ENCODE measurements around the gene FNIP1. TPM values are rescaled to one million over a fixed set of nuclear protein-coding genes. Genes with fewer than 3 reads are reported as not detected.

Gene FNIP1
- total RNA-seq, 1 experiment from 2014 or later: 17.6 TPM

Other genes starting within 250 kb of the FNIP1 start
- 6.1 and 11.7 TPM in 2 replicates for gene RAPGEF6, start 161.8 kb downstream of the FNIP1 start, total RNA-seq (2014; rRNA removed; shearing (Covaris generic))
- gene MEIKIN, start 148.6 kb upstream of the FNIP1 start, total RNA-seq (2014; rRNA removed; shearing (Covaris generic)): not detected in 2 replicates
- 0.28 and 0.85 TPM in 2 replicates for gene ACSL6, start 214.6 kb upstream of the FNIP1 start, total RNA-seq (2014; rRNA removed; shearing (Covaris generic))